ENCODE measurements around the gene KCNAB3.

The KCNAB3 gene

DNA sequence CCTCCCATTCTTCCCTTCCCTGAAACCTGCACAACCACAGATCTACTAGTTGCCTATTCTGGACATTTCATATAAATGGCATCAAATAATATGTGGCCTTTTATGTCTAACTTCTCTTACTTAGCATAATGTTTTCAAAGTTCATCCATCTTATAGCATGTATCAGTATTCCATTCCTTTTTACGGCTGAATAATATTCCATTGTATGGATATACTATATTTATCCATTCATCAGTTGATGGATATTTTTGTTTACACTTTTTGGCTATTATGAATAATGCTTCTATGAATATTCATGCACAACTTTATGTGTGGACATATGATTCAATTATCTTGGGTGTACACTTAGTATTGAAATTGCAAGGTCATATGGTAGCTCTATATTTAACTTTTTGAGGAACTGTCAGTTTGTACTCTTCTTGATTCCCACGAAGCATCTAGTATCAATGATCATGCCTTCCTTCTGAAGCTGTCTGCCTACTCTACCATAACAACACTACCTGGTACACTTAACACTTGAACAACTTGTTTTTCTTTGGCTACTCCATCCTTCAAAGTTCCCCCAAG, 53.8 kb downstream of the KCNAB3 start:
- DNase-seq, result no peak

DNA sequence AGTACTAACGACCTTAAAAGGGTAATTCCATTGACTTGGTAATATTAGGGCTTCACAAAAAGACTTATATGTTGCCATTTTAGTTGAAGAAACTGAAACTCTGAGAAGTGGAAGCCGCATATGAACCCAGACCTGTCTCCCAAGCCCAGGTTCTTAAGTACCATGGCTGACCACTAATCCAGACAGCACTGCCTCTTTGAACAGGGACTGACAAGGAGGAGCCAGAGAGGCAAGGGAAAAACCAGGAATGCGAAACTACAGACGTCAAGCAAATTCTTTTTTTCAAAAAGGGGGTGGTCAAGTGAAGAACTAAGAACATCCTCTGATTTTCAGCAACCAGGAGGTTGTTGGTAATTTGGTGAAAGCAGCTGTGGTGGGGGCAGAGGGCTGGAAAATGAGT, 56.6 kb downstream of the KCNAB3 start:
- no peak for DNase-seq
